Parathyroid adenoma (tissue), 2 donors: ENCODE measurements around the gene IL17D.
A peak's percentile ranks its signal among the peaks of the same experiment; 100 is the strongest.

Source experiments
- H2AFZ ChIP-seq: fragments of 300-600 bp; sonication (generic); one replicate; pipeline ENCODE4 v1.7.0; 2017; ENCODE audit warnings: antibody characterized with exemption, mild to moderate bottlenecking
- H3K27ac ChIP-seq: fragments of 300-600 bp; sonication (generic); one replicate; pipeline ENCODE4 v1.7.0; 2017
- H3K27me3 ChIP-seq: fragments of 300-600 bp; sonication (generic); one replicate; pipeline ENCODE4 v1.7.0; 2017; ENCODE audit warnings: low read length; ENCODE audit not compliant: control insufficient read depth, insufficient read depth
- H3K36me3 ChIP-seq: fragments of 300-600 bp; sonication (generic); one replicate; pipeline ENCODE4 v1.7.0; 2017; ENCODE audit warnings: low read length; ENCODE audit not compliant: control insufficient read depth, insufficient read depth
- H3K4me1 ChIP-seq: fragments of 300-600 bp; sonication (generic); one replicate; pipeline ENCODE4 v1.7.0; 2017; ENCODE audit warnings: control low read depth
- H3K4me2 ChIP-seq: fragments of 300-600 bp; sonication (generic); one replicate; pipeline ENCODE4 v1.7.0; 2017; ENCODE audit warnings: low read length
- H3K4me3 ChIP-seq: fragments of 300-600 bp; sonication (generic); one replicate; pipeline ENCODE4 v1.7.0; 2017; ENCODE audit warnings: low read depth, low read length
- H3K79me2 ChIP-seq: fragments of 300-600 bp; sonication (generic); one replicate; pipeline ENCODE4 v1.7.0; 2017; ENCODE audit warnings: control low read depth
- H3K9ac ChIP-seq: fragments of 300-600 bp; sonication (generic); one replicate; pipeline ENCODE4 v1.7.0; 2017; ENCODE audit warnings: mild to moderate bottlenecking
- H3K9me3 ChIP-seq: fragments of 300-600 bp; sonication (generic); one replicate; pipeline ENCODE4 v1.7.0; 2017; ENCODE audit warnings: low read length; ENCODE audit not compliant: control insufficient read depth
- CTCF ChIP-seq: fragments of 300-600 bp; sonication (generic); IDR thresholded peaks from one replicate; pipeline ENCODE4 v1.7.0; 2017; ENCODE audit warnings: antibody characterized with exemption, mild to moderate bottlenecking
- donor health status: primary hyperparathyroidism.

IL17D gene

GRCh38 chr13:20700288-20700687, 3.2 kb upstream of the IL17D start:
- H3K36me3 ChIP-seq, result no peaks in the 10 kb centered on the region
- H3K4me3 ChIP-seq, result no peak overlapping the region
- no peak overlapping the region for H3K27ac ChIP-seq
- peaks cover 2% of the 10 kb centered on the region for H3K4me1 ChIP-seq
- H3K4me2 ChIP-seq, result no peak overlapping the region
- no peaks in the 10 kb centered on the region for H3K27me3 ChIP-seq
- no peak overlapping the region for H2AFZ ChIP-seq
- no peaks in the 10 kb centered on the region for H3K79me2 ChIP-seq
- TF ChIP-seq CTCF, result no peak
- no peak overlapping the region for H3K9ac ChIP-seq
- no peaks in the 10 kb centered on the region for H3K9me3 ChIP-seq

GRCh38 chr13:20701461-20701860, 2.0 kb upstream of the IL17D start:
- Histone ChIP-seq H3K79me2 (no peaks in the 10 kb centered on the region), H3K4me3 (no peak overlapping the region), H2AFZ (no peak overlapping the region), H3K9ac (no peak overlapping the region), H3K27ac (no peak overlapping the region), H3K27me3 (no peaks in the 10 kb centered on the region), H3K4me1 (peaks cover 2% of the 10 kb centered on the region), H3K4me2 (no peak overlapping the region), H3K36me3 (no peaks in the 10 kb centered on the region), H3K9me3 (no peaks in the 10 kb centered on the region)
- TF ChIP-seq CTCF, result no peak

GRCh38 chr13:20702530-20702914, 977 bp upstream of the IL17D start:
- no peaks in the 10 kb centered on the region for H3K27me3 ChIP-seq
- no peaks in the 10 kb centered on the region for H3K79me2 ChIP-seq
- no peaks in the 10 kb centered on the region for H3K36me3 ChIP-seq
- peak overlapping the region; percentile 91 for H2AFZ ChIP-seq
- TF ChIP-seq CTCF, result no peak
- no peaks in the 10 kb centered on the region for H3K9me3 ChIP-seq
- H3K9ac ChIP-seq, result no peak overlapping the region
- H3K4me3 ChIP-seq, result peak overlapping the region; percentile 56
- H3K4me2 ChIP-seq, result peak overlapping the region; percentile 98
- peaks cover 2% of the 10 kb centered on the region for H3K4me1 ChIP-seq
- no peak overlapping the region for H3K27ac ChIP-seq

- Histone ChIP-seq H3K9ac (no peak overlapping the region), H3K4me2 (no peak overlapping the region), H3K27ac (no peak overlapping the region), H3K4me1 (peaks cover 2% of the 10 kb centered on the region), H3K9me3 (no peaks in the 10 kb centered on the region), H2AFZ (no peak overlapping the region), H3K4me3 (no peak overlapping the region), H3K79me2 (no peaks in the 10 kb centered on the region), H3K36me3 (no peaks in the 10 kb centered on the region), H3K27me3 (no peaks in the 10 kb centered on the region)
- peak; percentile 46 for TF ChIP-seq CTCF
Observed at GRCh38 chr13:20703780-20704458, 420 bp downstream of the IL17D start.

GRCh38 chr13:20704459-20705069, 1.1 kb downstream of the IL17D start:
- Histone ChIP-seq H3K27me3 (no peaks in the 10 kb centered on the region), H3K79me2 (no peaks in the 10 kb centered on the region), H3K27ac (no peak overlapping the region), H3K36me3 (no peaks in the 10 kb centered on the region), H3K4me2 (no peak overlapping the region), H2AFZ (peak overlapping the region; percentile 62), H3K9ac (no peak overlapping the region), H3K9me3 (no peaks in the 10 kb centered on the region), H3K4me3 (no peak overlapping the region), H3K4me1 (peaks cover 2% of the 10 kb centered on the region)
- no peak for TF ChIP-seq CTCF
